Mesodermal cell (in vitro differentiated cells): ENCODE data around the gene KANK2.

Experiments used
- H3K27ac ChIP-seq: 2 replicates; pipeline ENCODE4 v1.7.0; 2013; ENCODE audit warnings: mild to moderate bottlenecking, low read depth, low read length, moderate library complexity; ENCODE audit not compliant: severe bottlenecking
- H3K36me3 ChIP-seq: 2 replicates; pipeline ENCODE4 v1.7.1; 2013; ENCODE audit warnings: mild to moderate bottlenecking, low read length, moderate library complexity; ENCODE audit not compliant: control insufficient read depth, insufficient read depth
- H3K4me1 ChIP-seq: one replicate; pipeline ENCODE4 v1.7.1; 2013; ENCODE audit warnings: mild to moderate bottlenecking, low read length; ENCODE audit not compliant: insufficient read depth, control insufficient read depth, poor library complexity, severe bottlenecking
- H3K4me3 ChIP-seq: 2 replicates; pipeline ENCODE4 v1.7.0; 2013; ENCODE audit warnings: low read length, control low read depth, mild to moderate bottlenecking; ENCODE audit not compliant: insufficient read depth, poor library complexity, severe bottlenecking; ENCODE audit errors: extremely low read depth
- H3K9me3 ChIP-seq: 2 replicates; pipeline ENCODE4 v1.7.1; 2013; ENCODE audit warnings: mild to moderate bottlenecking, low read length, moderate library complexity; ENCODE audit not compliant: control insufficient read depth
- WGBS, 2 experiments: methylation state at CpG; one replicate each; pipeline ENCODE4 v1.1.5; 2013; ENCODE audit warnings: missing lambda C conversion rate in 2 of 2; ENCODE audit not compliant: insufficient coverage in 2 of 2; 5-methylcytosine and 5-hydroxymethylcytosine counted together

KANK2 gene

GRCh38 chr19:11238041-11238440 is 40.7 kb upstream of the KANK2 start:
- Histone ChIP-seq H3K36me3 (peaks cover 61% of the 10 kb centered on the region), H3K27ac (no peak overlapping the region)
- 92 to 94% methylated on average over 6 to 9 of the region's 11 CpGs for WGBS, 2 experiments

GRCh38 chr19:11237321-11237720 is 40.0 kb upstream of the KANK2 start:
- no peaks in the 10 kb centered on the region for H3K9me3 ChIP-seq
- H3K27ac ChIP-seq = no peak overlapping the region
- WGBS, 2 experiments = 79 to 86% methylated on average over 10 to 13 of the region's 15 CpGs
- no peak overlapping the region for H3K4me3 ChIP-seq
- peaks cover 60% of the 10 kb centered on the region for H3K36me3 ChIP-seq
- H3K4me1 ChIP-seq = no peaks in the 10 kb centered on the region

More at GRCh38 chr19:11238041-11238440, 40.7 kb upstream of the KANK2 start:
- Histone ChIP-seq H3K4me1 (no peaks in the 10 kb centered on the region), H3K4me3 (no peak overlapping the region), H3K9me3 (no peaks in the 10 kb centered on the region)

GRCh38 chr19:11236324-11237301 is 39.3 kb upstream of the KANK2 start:
- WGBS, 2 experiments = 96 to 97% methylated on average over 30 to 31 of the region's 31 CpGs
- Histone ChIP-seq H3K4me3 (no peak overlapping the region), H3K9me3 (no peaks in the 10 kb centered on the region), H3K27ac (no peak overlapping the region), H3K36me3 (peaks cover 59% of the 10 kb centered on the region), H3K4me1 (no peaks in the 10 kb centered on the region)

- H3K9me3 ChIP-seq = no peaks in the 10 kb centered on the region
- WGBS, 2 experiments = 87 to 98% methylated on average over 4 to 5 of the region's 5 CpGs
- no peak overlapping the region for H3K27ac ChIP-seq
- no peak overlapping the region for H3K4me3 ChIP-seq
- peaks cover 47% of the 10 kb centered on the region for H3K36me3 ChIP-seq
- no peaks in the 10 kb centered on the region for H3K4me1 ChIP-seq
Measured at GRCh38 chr19:11234486-11235075, 37.2 kb upstream of the KANK2 start.

GRCh38 chr19:11233073-11233472 is 35.7 kb upstream of the KANK2 start:
- no peak overlapping the region for H3K27ac ChIP-seq
- no peaks in the 10 kb centered on the region for H3K9me3 ChIP-seq
- peaks cover 37% of the 10 kb centered on the region for H3K36me3 ChIP-seq
- H3K4me1 ChIP-seq = no peaks in the 10 kb centered on the region
- WGBS, 2 experiments = 86 to 98% methylated on average over 10 to 15 of the region's 15 CpGs
- H3K4me3 ChIP-seq = no peak overlapping the region

- Histone ChIP-seq H3K27ac (no peak overlapping the region), H3K9me3 (no peaks in the 10 kb centered on the region), H3K36me3 (peaks cover 36% of the 10 kb centered on the region), H3K4me3 (no peak overlapping the region), H3K4me1 (no peaks in the 10 kb centered on the region)
- WGBS, 2 experiments = 94 to 100% methylated on average over 4 of the region's 4 CpGs
Measured at GRCh38 chr19:11232555-11232954, 35.2 kb upstream of the KANK2 start.

- WGBS, 2 experiments = 88 to 100% methylated on average over 5 to 6 of the region's 7 CpGs
- H3K36me3 ChIP-seq = peaks cover 36% of the 10 kb centered on the region
- no peak overlapping the region for H3K4me3 ChIP-seq
Measured at GRCh38 chr19:11230621-11231386, 33.5 kb upstream of the KANK2 start.

GRCh38 chr19:11227195-11227886 is 30.0 kb upstream of the KANK2 start:
- WGBS, 2 experiments = 89 to 91% methylated on average over 10 to 14 of the region's 14 CpGs
- Histone ChIP-seq H3K36me3 (peaks cover 27% of the 10 kb centered on the region), H3K27ac (no peak overlapping the region), H3K4me3 (no peak overlapping the region), H3K9me3 (no peaks in the 10 kb centered on the region), H3K4me1 (no peaks in the 10 kb centered on the region)

More at GRCh38 chr19:11230621-11231386, 33.5 kb upstream of the KANK2 start:
- Histone ChIP-seq H3K4me1 (no peaks in the 10 kb centered on the region), H3K9me3 (no peaks in the 10 kb centered on the region), H3K27ac (no peak overlapping the region)

GRCh38 chr19:11226716-11227166 is 29.4 kb upstream of the KANK2 start:
- H3K9me3 ChIP-seq = no peaks in the 10 kb centered on the region
- WGBS, 2 experiments = 86 to 94% methylated on average over 1 of the region's 1 CpG
- no peak overlapping the region for H3K27ac ChIP-seq
- H3K4me1 ChIP-seq = no peaks in the 10 kb centered on the region
- peaks cover 27% of the 10 kb centered on the region for H3K36me3 ChIP-seq
- no peak overlapping the region for H3K4me3 ChIP-seq

- no peak overlapping the region for H3K27ac ChIP-seq
- no peak overlapping the region for H3K4me3 ChIP-seq
- peaks cover 33% of the 10 kb centered on the region for H3K36me3 ChIP-seq
- H3K9me3 ChIP-seq = peaks cover 7% of the 10 kb centered on the region
- no CpG with 5 or more reads among the region's 3 CpGs for WGBS, 2 experiments
- no peaks in the 10 kb centered on the region for H3K4me1 ChIP-seq
Measured at GRCh38 chr19:11225815-11226214, 28.5 kb upstream of the KANK2 start.
